PFSK-1 (cell line): ENCODE results near the gene SIAH1.
A peak's percentile ranks its signal among the peaks of the same experiment; 100 is the strongest.

Source experiments
- FOXP2 ChIP-seq: optimal IDR thresholded peaks from 2 replicates; pipeline ENCODE3; 2011; ENCODE audit warnings: borderline replicate concordance, control low read depth, inconsistent platforms; ENCODE audit not compliant: insufficient read depth; ENCODE audit errors: extremely low read length, extremely low read depth
- POLR2AphosphoS5 ChIP-seq: IDR thresholded peaks from 2 replicates; pipeline ENCODE4 v1.6.1; 2012; ENCODE audit warnings: low read depth, mild to moderate bottlenecking, control low read depth, low read length, moderate library complexity
- SIN3A ChIP-seq: IDR thresholded peaks from 2 replicates; pipeline ENCODE4 v1.6.1; 2012; ENCODE audit warnings: mild to moderate bottlenecking, low read length, moderate library complexity, borderline replicate concordance; ENCODE audit not compliant: insufficient read depth
- TAF1 ChIP-seq: IDR thresholded peaks from 2 replicates; pipeline ENCODE4 v1.6.1; 2012; ENCODE audit warnings: low read length, control low read depth, borderline replicate concordance; ENCODE audit not compliant: insufficient read depth
- TF ChIP-seq, protein P1 (sequence below), 2 experiments: IDR thresholded peaks; 2 replicates each; pipeline versions ENCODE4 v1.6.1 to v1.8.0; 2011 to 2012; ENCODE audit warnings: low read depth in 2 of 2, low read length in 2 of 2, control low read depth in 1 of 2, inconsistent platforms in 1 of 2, mild to moderate bottlenecking in 1 of 2, moderate library complexity in 1 of 2; ENCODE audit not compliant: insufficient read depth in 1 of 2

SIAH1 gene

DNA sequence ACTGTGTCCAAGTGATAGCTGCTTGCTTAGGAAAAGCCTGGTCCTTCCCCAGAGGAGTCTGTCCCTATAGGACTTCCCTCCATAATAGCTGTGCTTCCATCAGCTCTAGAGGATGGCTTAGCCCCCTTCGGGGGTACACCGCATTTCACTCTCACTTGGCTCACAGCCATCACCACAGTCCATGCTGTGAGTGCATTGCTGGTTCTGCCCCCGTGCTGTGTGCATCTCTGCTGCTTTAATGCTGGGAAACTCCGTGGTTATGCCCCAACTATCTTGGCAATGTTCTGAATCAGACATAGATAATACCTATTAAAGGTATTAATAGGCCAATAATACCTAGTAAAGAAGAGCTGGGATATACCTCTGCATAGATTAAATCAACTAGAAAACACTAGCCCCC lies 58.3 kb downstream of the SIAH1 start:
- no peak for TF ChIP-seq SIN3A
- TF ChIP-seq POLR2AphosphoS5 = no peak
- TF ChIP-seq TAF1 = no peak

DNA sequence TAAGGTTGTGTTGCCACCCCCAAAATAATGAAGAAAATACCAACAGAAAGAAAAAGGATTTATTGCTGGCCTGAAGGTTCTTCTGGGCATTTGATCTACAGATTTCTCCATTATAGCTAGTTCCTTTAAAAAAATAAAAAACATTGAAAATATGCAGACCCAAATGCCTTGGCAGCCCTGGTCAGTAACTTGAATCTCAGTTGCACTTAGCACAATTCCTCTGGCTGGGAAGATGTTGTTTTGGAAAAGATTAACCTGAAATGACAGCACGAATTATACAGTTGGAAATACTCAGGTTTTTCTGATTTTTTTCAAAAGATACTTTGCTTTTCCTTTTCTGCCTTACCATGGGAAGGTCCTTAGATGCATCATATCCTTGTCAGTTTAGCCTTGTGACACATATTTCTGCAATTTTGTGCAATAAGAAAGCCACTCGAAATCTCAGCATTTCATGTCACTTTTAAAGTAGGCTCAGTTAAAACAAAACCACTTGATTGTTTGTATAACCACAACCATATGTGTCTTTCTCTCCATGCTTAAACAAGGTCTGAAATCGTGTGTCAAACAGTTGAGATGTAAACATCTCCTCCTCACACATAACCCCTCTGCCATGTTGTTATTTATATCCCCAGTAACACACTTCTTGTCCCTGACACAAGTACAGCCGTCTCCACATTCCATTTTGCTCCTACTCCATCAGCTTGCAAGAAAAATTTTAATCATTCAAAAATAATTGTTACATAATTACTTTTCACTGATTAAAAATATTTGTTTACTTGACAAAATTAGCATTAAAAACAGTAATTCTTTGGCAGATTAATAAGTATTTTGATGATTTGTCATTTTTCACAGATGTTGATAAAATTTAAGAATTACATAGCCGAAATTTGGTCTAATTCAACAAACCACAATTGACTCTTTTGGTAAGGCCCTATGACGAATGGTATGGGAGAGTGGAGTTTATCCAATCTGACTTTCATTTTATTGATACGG lies 61.1 kb downstream of the SIAH1 start:
- no peak for TF ChIP-seq FOXP2
- no peak for TF ChIP-seq TAF1

DNA sequence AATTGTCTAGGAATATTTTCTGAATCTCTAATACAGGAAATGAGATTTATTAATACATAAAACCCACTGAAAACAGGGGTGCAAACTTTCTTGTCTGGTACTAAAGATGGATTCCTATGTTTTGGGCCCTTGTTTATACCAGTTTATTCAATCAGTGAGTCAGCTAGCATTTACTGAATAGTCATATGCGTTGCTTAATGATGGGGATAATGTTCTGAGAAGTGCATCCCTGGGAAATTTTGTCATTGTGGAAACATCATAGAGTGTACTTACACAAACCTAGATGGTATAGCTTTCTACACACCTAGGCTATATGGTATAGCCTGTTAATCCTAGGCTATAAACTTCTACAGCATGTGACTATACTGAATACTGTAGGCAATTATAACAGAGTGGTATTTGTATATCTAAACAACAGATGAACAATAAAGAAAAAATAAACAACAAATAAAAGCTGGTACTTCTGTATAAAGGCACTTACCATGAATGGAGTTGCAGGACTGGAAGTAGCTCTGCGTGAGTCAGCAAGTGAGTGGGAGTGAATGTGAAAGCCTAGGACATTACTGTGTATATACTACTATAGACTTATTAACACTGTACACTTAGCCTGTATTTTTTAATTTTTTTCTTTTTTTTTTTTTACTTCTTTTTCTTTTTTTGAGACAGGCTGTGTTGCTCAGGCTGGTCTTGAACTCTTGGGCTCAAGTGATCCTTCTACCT lies 63.7 kb downstream of the SIAH1 start:
- TF ChIP-seq FOXP2 (no peak), SIN3A (no peak), POLR2AphosphoS5 (no peak), TAF1 (no peak)
- TF ChIP-seq, protein P1, sequence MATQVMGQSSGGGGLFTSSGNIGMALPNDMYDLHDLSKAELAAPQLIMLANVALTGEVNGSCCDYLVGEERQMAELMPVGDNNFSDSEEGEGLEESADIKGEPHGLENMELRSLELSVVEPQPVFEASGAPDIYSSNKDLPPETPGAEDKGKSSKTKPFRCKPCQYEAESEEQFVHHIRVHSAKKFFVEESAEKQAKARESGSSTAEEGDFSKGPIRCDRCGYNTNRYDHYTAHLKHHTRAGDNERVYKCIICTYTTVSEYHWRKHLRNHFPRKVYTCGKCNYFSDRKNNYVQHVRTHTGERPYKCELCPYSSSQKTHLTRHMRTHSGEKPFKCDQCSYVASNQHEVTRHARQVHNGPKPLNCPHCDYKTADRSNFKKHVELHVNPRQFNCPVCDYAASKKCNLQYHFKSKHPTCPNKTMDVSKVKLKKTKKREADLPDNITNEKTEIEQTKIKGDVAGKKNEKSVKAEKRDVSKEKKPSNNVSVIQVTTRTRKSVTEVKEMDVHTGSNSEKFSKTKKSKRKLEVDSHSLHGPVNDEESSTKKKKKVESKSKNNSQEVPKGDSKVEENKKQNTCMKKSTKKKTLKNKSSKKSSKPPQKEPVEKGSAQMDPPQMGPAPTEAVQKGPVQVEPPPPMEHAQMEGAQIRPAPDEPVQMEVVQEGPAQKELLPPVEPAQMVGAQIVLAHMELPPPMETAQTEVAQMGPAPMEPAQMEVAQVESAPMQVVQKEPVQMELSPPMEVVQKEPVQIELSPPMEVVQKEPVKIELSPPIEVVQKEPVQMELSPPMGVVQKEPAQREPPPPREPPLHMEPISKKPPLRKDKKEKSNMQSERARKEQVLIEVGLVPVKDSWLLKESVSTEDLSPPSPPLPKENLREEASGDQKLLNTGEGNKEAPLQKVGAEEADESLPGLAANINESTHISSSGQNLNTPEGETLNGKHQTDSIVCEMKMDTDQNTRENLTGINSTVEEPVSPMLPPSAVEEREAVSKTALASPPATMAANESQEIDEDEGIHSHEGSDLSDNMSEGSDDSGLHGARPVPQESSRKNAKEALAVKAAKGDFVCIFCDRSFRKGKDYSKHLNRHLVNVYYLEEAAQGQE (IDR thresholded peaks at IDR 0.05; ENCODE audit: insufficient read depth in 1 of 2, low read depth in 2 of 2, low read length in 2 of 2) = no peak

DNA sequence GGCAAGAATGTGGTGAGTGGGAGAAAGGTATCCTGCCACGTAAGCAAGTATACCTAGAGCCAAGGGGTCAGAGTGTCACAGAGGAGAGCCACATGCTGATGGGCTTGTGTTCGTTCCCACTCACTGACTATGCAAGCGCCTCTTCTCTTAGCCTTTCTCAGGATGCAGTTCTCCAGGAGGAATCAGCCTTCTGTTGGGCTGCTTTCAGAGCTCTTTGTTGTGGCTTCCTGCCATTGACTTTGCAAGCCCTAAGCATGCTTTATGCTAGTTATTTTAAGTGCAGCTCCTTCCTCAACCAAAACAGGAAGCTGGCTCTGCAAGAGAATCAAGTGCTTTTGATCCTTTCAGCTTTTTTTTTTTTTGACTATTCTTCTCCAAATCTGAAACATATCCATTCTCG lies 66.6 kb downstream of the SIAH1 start:
- TF ChIP-seq, protein P1 (IDR thresholded peaks at IDR 0.05; ENCODE audit: insufficient read depth in 1 of 2, low read depth in 2 of 2, low read length in 2 of 2) = peak in 1 of 2 experiments; percentile 56; a peak in 1 of 4 replicates
- TF ChIP-seq SIN3A = no peak; the same call in 1 of the 2 replicates

DNA sequence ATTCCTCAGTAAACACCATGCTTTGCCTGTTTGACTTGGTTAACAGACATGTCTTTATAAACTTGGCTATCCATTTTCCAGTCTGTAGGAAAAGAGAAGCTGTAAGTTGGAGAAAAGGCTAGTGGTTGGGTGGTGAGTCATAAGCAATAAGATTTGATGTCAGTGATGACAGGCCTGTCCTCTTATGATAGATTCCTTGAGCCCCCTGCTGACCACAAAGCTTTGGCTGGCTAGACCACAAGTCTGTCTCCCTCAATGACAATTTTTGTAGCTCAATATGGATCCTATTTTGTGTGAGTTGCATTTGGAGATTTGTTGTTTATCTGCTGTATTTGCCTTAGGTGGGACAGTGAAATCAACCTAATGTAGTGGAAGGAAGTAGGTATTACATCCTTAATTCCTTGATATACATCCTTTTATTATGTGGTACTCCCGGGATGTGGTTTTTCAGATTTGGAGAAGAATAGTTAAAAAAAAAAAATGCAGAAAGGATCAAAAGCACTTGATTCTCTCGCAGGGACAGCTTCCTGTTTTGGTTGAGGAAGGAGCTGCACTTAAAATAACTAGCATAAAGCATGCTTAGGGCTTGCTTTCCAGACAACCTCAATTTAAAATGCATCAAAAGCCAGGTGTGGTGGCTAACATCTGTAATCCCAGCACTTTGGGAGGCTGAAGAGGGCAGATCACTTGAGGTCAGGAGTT lies 67.4 kb downstream of the SIAH1 start:
- no peak for TF ChIP-seq SIN3A
- TF ChIP-seq, protein P1 (IDR thresholded peaks at IDR 0.05; ENCODE audit: insufficient read depth in 1 of 2, low read depth in 2 of 2, low read length in 2 of 2) = no peak
- TF ChIP-seq FOXP2 = no peak

DNA sequence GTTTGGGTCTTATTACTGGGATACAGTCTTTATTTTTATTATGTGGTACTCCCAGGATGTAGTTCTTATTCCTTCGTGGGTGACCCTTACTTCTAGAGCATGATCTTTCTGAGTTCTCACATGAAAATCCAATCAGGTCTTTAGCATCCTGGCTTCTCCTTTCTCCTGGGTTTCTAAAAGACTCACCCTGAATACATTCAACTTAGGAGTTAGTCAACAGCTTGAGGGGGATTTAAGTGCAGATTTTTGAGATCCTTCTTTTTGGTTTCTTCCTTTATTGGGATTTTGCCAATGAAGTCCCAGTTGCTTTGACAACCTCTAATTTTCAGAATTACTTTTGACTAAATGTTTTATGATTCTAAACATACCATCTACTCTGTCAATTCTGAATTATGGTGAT lies 68.2 kb downstream of the SIAH1 start:
- TF ChIP-seq, protein P1 (IDR thresholded peaks at IDR 0.05; ENCODE audit: insufficient read depth in 1 of 2, low read depth in 2 of 2, low read length in 2 of 2) = no peak
- TF ChIP-seq FOXP2 (no peak), POLR2AphosphoS5 (no peak), SIN3A (no peak), TAF1 (no peak)
